A673 (cell line): ENCODE measurements around the gene ZNF605. TPM values are rescaled to one million over a fixed set of nuclear protein-coding genes. Genes with fewer than 3 reads are reported as not detected.
"Not testable (repeated sequence)": the region's sequence is repeated elsewhere in the genome, so short reads cannot be mapped to it uniquely, and the experiment has no call there.

Experiments used
- BruUV-seq: library from RNA; stranded (reverse); fragments of 400-500 nt; replicated peaks from 2 replicates; lab custom pipeline; 2021; lab: Mats Ljungman, UMichigan
- CTCF ChIA-PET: fragments of 300-600 bp; sonication (Branson Sonifier 250); formaldehyde crosslinking; loops from one replicate; lab custom pipeline; 2022; ENCODE audit warnings: antibody characterized with exemption; lab: Charles Lee
- POLR2A ChIA-PET: fragments of 300-600 bp; sonication (Branson Sonifier 250); formaldehyde crosslinking; loops from one replicate; lab custom pipeline; 2022; ENCODE audit warnings: antibody characterized with exemption; ENCODE audit not compliant: low non-redundant PET; lab: Charles Lee
- DNase-seq: peaks from one replicate; pipeline ENCODE4 v3.0.0-alpha.2; 2015; ENCODE audit warnings: low spot score
- H3K27ac ChIP-seq: fragments of 200-600 bp; sonication (generic); 2 replicates; pipeline ENCODE4 v1.5.1; 2016; ENCODE audit warnings: mixed run types, low read depth, mild to moderate bottlenecking, mixed read lengths, antibody characterized with exemption, low read length; ENCODE audit not compliant: poor library complexity, severe bottlenecking
- H3K27me3 ChIP-seq: fragments of 200-600 bp; sonication (generic); replicated peaks from 2 replicates; pipeline ENCODE4 v1.6.1; 2017; ENCODE audit warnings: mixed run types, low read depth, mild to moderate bottlenecking, mixed read lengths, antibody characterized with exemption, low read length; ENCODE audit not compliant: insufficient read depth, poor library complexity
- H3K36me3 ChIP-seq: fragments of 200-600 bp; sonication (generic); 2 replicates; pipeline ENCODE4 v1.6.1; 2016; ENCODE audit warnings: mixed run types, mild to moderate bottlenecking, mixed read lengths, antibody characterized with exemption, low read length; ENCODE audit not compliant: insufficient read depth, poor library complexity, severe bottlenecking
- H3K4me1 ChIP-seq: fragments of 200-600 bp; sonication (generic); 2 replicates; pipeline ENCODE4 v1.6.1; 2017; ENCODE audit warnings: mixed run types, mild to moderate bottlenecking, mixed read lengths, antibody characterized with exemption, low read length; ENCODE audit not compliant: insufficient read depth, poor library complexity, severe bottlenecking
- H3K4me3 ChIP-seq: fragments of 200-600 bp; sonication (generic); 2 replicates; pipeline ENCODE4 v1.5.1; 2016; ENCODE audit warnings: low read depth, mixed run types, mild to moderate bottlenecking, mixed read lengths, low read length; ENCODE audit not compliant: poor library complexity, severe bottlenecking
- H3K9me3 ChIP-seq: fragments of 200-600 bp; sonication (generic); 2 replicates; pipeline ENCODE4 v1.6.1; 2016; ENCODE audit warnings: mixed run types, low read depth, mild to moderate bottlenecking, mixed read lengths, antibody characterized with exemption, low read length; ENCODE audit not compliant: poor library complexity, severe bottlenecking
- CTCF ChIP-seq: fragments of 300-800, 200-600 bp; sonication (generic); conservative IDR thresholded peaks from 2 replicates; pipeline ENCODE4 v1.5.1; 2017; ENCODE audit warnings: low read depth, mild to moderate bottlenecking, antibody characterized with exemption, low read length, moderate library complexity, mixed read lengths
- EZH2 ChIP-seq: fragments of 200-600 bp; sonication (generic); IDR thresholded peaks from 2 replicates; pipeline ENCODE4 v1.6.1; 2017; ENCODE audit warnings: borderline replicate concordance, low read depth, mild to moderate bottlenecking, mixed read lengths, antibody characterized with exemption, low read length; ENCODE audit not compliant: poor library complexity, severe bottlenecking
- intact Hi-C: fragments of 100-400 bp; cut with micrococcal nuclease; formaldehyde crosslinking; loops from one replicate; pipeline ENCODE4 v1.10.0; 2022; ENCODE audit not compliant: unreplicated experiment
- total RNA-seq: library from RNA; stranded (reverse); gene quantifications from 2 replicates; pipeline ENCODE4 v1.2.3, GENCODE V29; 2021

Gene ZNF605
- total RNA-seq, 1 experiment from 2014 or later: 12.9 TPM

GRCh38 chr12:132940071-132940719 lies 15.9 kb downstream of the ZNF605 start:
- BruUV-seq: no TSS peak
- Histone ChIP-seq H3K27me3 (no peaks in the 10 kb centered on the region), H3K27ac (no peak overlapping the region), H3K36me3 (peaks cover 23% of the 10 kb centered on the region), H3K4me3 (no peak overlapping the region), H3K4me1 (no peaks in the 10 kb centered on the region), H3K9me3 (peaks cover 30% of the 10 kb centered on the region)
- no peak for DNase-seq
- TF ChIP-seq CTCF (no peak), EZH2 (no peak)
- intact Hi-C loops: no loop called here
- CTCF ChIA-PET: no interaction called here
- POLR2A ChIA-PET: no interaction called here

- DNase-seq, H3K27ac ChIP-seq, H3K4me1 ChIP-seq, BruUV-seq, H3K27me3 ChIP-seq, intact Hi-C loops, H3K4me3 ChIP-seq, CTCF ChIA-PET, POLR2A ChIA-PET: not testable (repeated sequence)
- peaks cover 32% of the 10 kb centered on the region for H3K9me3 ChIP-seq
- H3K36me3 ChIP-seq: peaks cover 11% of the 10 kb centered on the region
Measured at GRCh38 chr12:132938807-132939206, 17.3 kb downstream of the ZNF605 start.

- Histone ChIP-seq H3K4me1 (no peaks in the 10 kb centered on the region), H3K4me3 (no peak overlapping the region), H3K27ac (no peak overlapping the region), H3K9me3 (peaks cover 33% of the 10 kb centered on the region), H3K27me3 (no peaks in the 10 kb centered on the region), H3K36me3 (peaks cover 6% of the 10 kb centered on the region)
- DNase-seq: no peak
- BruUV-seq: no TSS peak
- TF ChIP-seq CTCF: no peak
- no peak for TF ChIP-seq EZH2
- CTCF ChIA-PET: no interaction called here
- intact Hi-C loops: no loop called here
- POLR2A ChIA-PET: no interaction called here
Measured at GRCh38 chr12:132937476-132937875, 18.6 kb downstream of the ZNF605 start.

GRCh38 chr12:132936921-132937320 lies 19.2 kb downstream of the ZNF605 start:
- CTCF ChIA-PET, H3K36me3 ChIP-seq, intact Hi-C loops: not testable (repeated sequence)

More at GRCh38 chr12:132936921-132937320, 19.2 kb downstream of the ZNF605 start:
- H3K4me3 ChIP-seq, H3K27ac ChIP-seq, H3K27me3 ChIP-seq, H3K4me1 ChIP-seq, BruUV-seq, POLR2A ChIA-PET, DNase-seq: not testable (repeated sequence)
- H3K9me3 ChIP-seq: peaks cover 33% of the 10 kb centered on the region
